GM12878 (cell line): Measurements from ENCODE around the gene PAF1. TPM values are rescaled to one million over a fixed set of nuclear protein-coding genes. Genes with fewer than 3 reads are reported as not detected.

Experiments used
- microRNA-seq: library from miRNA; unstranded; fragments of <30 nt; microRNA quantifications from one replicate; pipeline ENCODE4, GENCODE V29; 2018
- polyA plus RNA-seq, 11 experiments: library from polyadenylated mRNA; depleted of rRNA in 4 of 11; unstranded in 6 of 11; stranded (reverse) in 5 of 11; fragments of >200 nt; fragmentation: Nextera tagmentation in 4 of 11; fragmentation: Illumina TruSeq in 1 of 11; extraction: Ambion mirVana in 4 of 11; extraction: Trizol in 1 of 11; gene quantifications; 1 replicate in 1 of 11; 2 replicates in 10 of 11; pipeline versions ENCODE4 v1.2.1 to v1.2.3, GENCODE V29; 2011 to 2016; ENCODE audit warnings: inconsistent platforms in 2 of 11, missing spikeins in 2 of 11, low read depth in 1 of 11
- small RNA-seq: library from RNA; depleted of rRNA; stranded (forward); fragments of <200 nt; gene quantifications from one replicate; pipeline ENCODE3, GENCODE V24; 2014
- total RNA-seq, 4 experiments: library from RNA; depleted of rRNA in 3 of 4; stranded (reverse); fragments of >200 nt in 3 of 4; fragmentation: Illumina TruSeq in 1 of 4; extraction: Trizol in 1 of 4; gene quantifications; 2 replicates each; pipeline versions ENCODE4 v1.2.1 to v1.2.3, GENCODE V29; 2013 to 2021

Gene PAF1
- total and polyA plus RNA-seq, 10 of the 15 experiments (the other 5 are each of a cell fraction or from before 2014, with no cell fraction given), result 1.7 to 45.8 (median 39.6) TPM

Small RNA genes within 50 kb of the gene (microRNA-seq; reads per million reads assigned to microRNA genes)
- gene MIR4530, result 0.94 reads per million

Small RNA genes within 50 kb of the gene (small RNA-seq; reads per million reads assigned to genes)
- gene AC011445.2 (3.3 reads per million, percentile 79 among the genes with 10 or more reads in this experiment), gene MIR4530 (0.20 reads per million), gene RN7SL566P (not detected)

Other genes with a start within 250 kb of the PAF1 start
Only the 7 nearest of the 20 such genes appear.
- 119 and 121 TPM in 2 replicates for gene GMFG, start 55.1 kb downstream of the PAF1 start, total RNA-seq (2014; rRNA removed)
- 159 and 169 TPM in 2 replicates for gene GMFG, start 55.1 kb downstream of the PAF1 start, total RNA-seq (2014; rRNA removed; fragmentation: Illumina TruSeq; extraction: Trizol)
- 197 and 211 TPM in 2 replicates for gene GMFG, start 55.1 kb downstream of the PAF1 start, total RNA-seq (2021)
- gene GMFG, start 55.1 kb downstream of the PAF1 start, polyA plus RNA-seq (2011; rRNA removed), result 189 and 194 TPM in 2 replicates
- gene GMFG, start 55.1 kb downstream of the PAF1 start, polyA plus RNA-seq (2014; fragmentation: Illumina TruSeq; extraction: Trizol), result 198 and 203 TPM in 2 replicates
- gene GMFG, start 55.1 kb downstream of the PAF1 start, polyA plus RNA-seq (2014; fragmentation: Nextera tagmentation; extraction: Ambion mirVana), result 100 to 1,000 TPM; 591 to 635 TPM
- gene GMFG, start 55.1 kb downstream of the PAF1 start, polyA plus RNA-seq (2014; rRNA removed), result 154 and 160 TPM in 2 replicates
- gene GMFG, start 55.1 kb downstream of the PAF1 start, polyA plus RNA-seq (2016; fragmentation: Nextera tagmentation; extraction: Ambion mirVana), result 100 to 1,000 TPM; 254 to 256 TPM
- 19.1 and 25.0 TPM in 2 replicates for gene SAMD4B, start 48.7 kb downstream of the PAF1 start, total RNA-seq (2014; rRNA removed)
- gene SAMD4B, start 48.7 kb downstream of the PAF1 start, total RNA-seq (2014; rRNA removed; fragmentation: Illumina TruSeq; extraction: Trizol), result 9.6 and 10.9 TPM in 2 replicates
- 36.1 and 38.4 TPM in 2 replicates for gene SAMD4B, start 48.7 kb downstream of the PAF1 start, total RNA-seq (2021)
- 5.3 and 18.7 TPM in 2 replicates for gene SAMD4B, start 48.7 kb downstream of the PAF1 start, polyA plus RNA-seq (2011; rRNA removed)
- 14.1 and 23.0 TPM in 2 replicates for gene SAMD4B, start 48.7 kb downstream of the PAF1 start, polyA plus RNA-seq (2014; fragmentation: Illumina TruSeq; extraction: Trizol)
- 1 to 10 TPM; 2.4 to 3.8 TPM for gene SAMD4B, start 48.7 kb downstream of the PAF1 start, polyA plus RNA-seq (2014; fragmentation: Nextera tagmentation; extraction: Ambion mirVana)
- gene SAMD4B, start 48.7 kb downstream of the PAF1 start, polyA plus RNA-seq (2014; rRNA removed), result 43.3 and 53.3 TPM in 2 replicates
- 10 to 100 TPM; 24.7 to 24.8 TPM for gene SAMD4B, start 48.7 kb downstream of the PAF1 start, polyA plus RNA-seq (2016; fragmentation: Nextera tagmentation; extraction: Ambion mirVana)
- 22.6 and 22.7 TPM in 2 replicates for gene MED29, start 272 bp upstream of the PAF1 start, total RNA-seq (2014; rRNA removed)
- gene MED29, start 272 bp upstream of the PAF1 start, total RNA-seq (2014; rRNA removed; fragmentation: Illumina TruSeq; extraction: Trizol), result 12.8 and 14.5 TPM in 2 replicates
- gene MED29, start 272 bp upstream of the PAF1 start, total RNA-seq (2021), result 26.2 and 28.0 TPM in 2 replicates
- 13.9 and 19.5 TPM in 2 replicates for gene MED29, start 272 bp upstream of the PAF1 start, polyA plus RNA-seq (2011; rRNA removed)
- gene MED29, start 272 bp upstream of the PAF1 start, polyA plus RNA-seq (2014; fragmentation: Illumina TruSeq; extraction: Trizol), result 16.7 and 23.0 TPM in 2 replicates
- gene MED29, start 272 bp upstream of the PAF1 start, polyA plus RNA-seq (2014; fragmentation: Nextera tagmentation; extraction: Ambion mirVana), result 1 to 10 TPM; 3.2 to 5.1 TPM
- gene MED29, start 272 bp upstream of the PAF1 start, polyA plus RNA-seq (2014; rRNA removed), result 24.4 and 26.4 TPM in 2 replicates
- 10 to 100 TPM; 31.9 to 36.6 TPM for gene MED29, start 272 bp upstream of the PAF1 start, polyA plus RNA-seq (2016; fragmentation: Nextera tagmentation; extraction: Ambion mirVana)
- 10.1 and 11.9 TPM in 2 replicates for gene ZFP36, start 15.7 kb upstream of the PAF1 start, total RNA-seq (2014; rRNA removed)
- gene ZFP36, start 15.7 kb upstream of the PAF1 start, total RNA-seq (2014; rRNA removed; fragmentation: Illumina TruSeq; extraction: Trizol), result 10.0 and 10.1 TPM in 2 replicates
- gene ZFP36, start 15.7 kb upstream of the PAF1 start, total RNA-seq (2021), result 50.1 and 55.0 TPM in 2 replicates
- gene ZFP36, start 15.7 kb upstream of the PAF1 start, polyA plus RNA-seq (2011; rRNA removed), result 2.9 and 5.3 TPM in 2 replicates
- 24.3 and 30.2 TPM in 2 replicates for gene ZFP36, start 15.7 kb upstream of the PAF1 start, polyA plus RNA-seq (2014; fragmentation: Illumina TruSeq; extraction: Trizol)
- gene ZFP36, start 15.7 kb upstream of the PAF1 start, polyA plus RNA-seq (2014; fragmentation: Nextera tagmentation; extraction: Ambion mirVana), result 1 to 10 TPM; 5.3 to 7.8 TPM
- 31.3 and 31.6 TPM in 2 replicates for gene ZFP36, start 15.7 kb upstream of the PAF1 start, polyA plus RNA-seq (2014; rRNA removed)
- gene ZFP36, start 15.7 kb upstream of the PAF1 start, polyA plus RNA-seq (2016; fragmentation: Nextera tagmentation; extraction: Ambion mirVana), result 10 to 100 TPM; 39.7 to 43.7 TPM
- gene PLEKHG2, start 21.6 kb upstream of the PAF1 start, total RNA-seq (2014; rRNA removed), result 13.4 and 18.1 TPM in 2 replicates
- gene PLEKHG2, start 21.6 kb upstream of the PAF1 start, total RNA-seq (2014; rRNA removed; fragmentation: Illumina TruSeq; extraction: Trizol), result 12.1 and 13.6 TPM in 2 replicates
- 56.6 and 62.5 TPM in 2 replicates for gene PLEKHG2, start 21.6 kb upstream of the PAF1 start, total RNA-seq (2021)
- 6.3 and 10.4 TPM in 2 replicates for gene PLEKHG2, start 21.6 kb upstream of the PAF1 start, polyA plus RNA-seq (2011; rRNA removed)
- 17.1 and 114 TPM in 2 replicates for gene PLEKHG2, start 21.6 kb upstream of the PAF1 start, polyA plus RNA-seq (2014; fragmentation: Illumina TruSeq; extraction: Trizol)
- 1 to 10 TPM; 3.0 to 7.2 TPM for gene PLEKHG2, start 21.6 kb upstream of the PAF1 start, polyA plus RNA-seq (2014; fragmentation: Nextera tagmentation; extraction: Ambion mirVana)
- 25.2 and 31.8 TPM in 2 replicates for gene PLEKHG2, start 21.6 kb upstream of the PAF1 start, polyA plus RNA-seq (2014; rRNA removed)
- gene PLEKHG2, start 21.6 kb upstream of the PAF1 start, polyA plus RNA-seq (2016; fragmentation: Nextera tagmentation; extraction: Ambion mirVana), result 10 to 100 TPM; 17.3 to 18.1 TPM
- gene RPS16, start 44.8 kb upstream of the PAF1 start, total RNA-seq (2014; rRNA removed), result 1,897 and 2,276 TPM in 2 replicates
- gene RPS16, start 44.8 kb upstream of the PAF1 start, total RNA-seq (2014; rRNA removed; fragmentation: Illumina TruSeq; extraction: Trizol), result 144 and 148 TPM in 2 replicates
- gene RPS16, start 44.8 kb upstream of the PAF1 start, total RNA-seq (2021), result 3,603 and 3,713 TPM in 2 replicates
- 1,202 and 1,881 TPM in 2 replicates for gene RPS16, start 44.8 kb upstream of the PAF1 start, polyA plus RNA-seq (2011; rRNA removed)
- gene RPS16, start 44.8 kb upstream of the PAF1 start, polyA plus RNA-seq (2014; fragmentation: Illumina TruSeq; extraction: Trizol), result 1,250 and 2,410 TPM in 2 replicates
- gene RPS16, start 44.8 kb upstream of the PAF1 start, polyA plus RNA-seq (2014; fragmentation: Nextera tagmentation; extraction: Ambion mirVana), result 1,000 to 10,000 TPM; 3,810 to 4,177 TPM
- 4,404 and 4,810 TPM in 2 replicates for gene RPS16, start 44.8 kb upstream of the PAF1 start, polyA plus RNA-seq (2014; rRNA removed)
- 1,000 to 10,000 TPM; 1,821 to 1,829 TPM for gene RPS16, start 44.8 kb upstream of the PAF1 start, polyA plus RNA-seq (2016; fragmentation: Nextera tagmentation; extraction: Ambion mirVana)
- 87.8 and 93.6 TPM in 2 replicates for gene SUPT5H, start 54.5 kb upstream of the PAF1 start, total RNA-seq (2014; rRNA removed)
- gene SUPT5H, start 54.5 kb upstream of the PAF1 start, total RNA-seq (2014; rRNA removed; fragmentation: Illumina TruSeq; extraction: Trizol), result 48.9 and 51.5 TPM in 2 replicates
- gene SUPT5H, start 54.5 kb upstream of the PAF1 start, total RNA-seq (2021), result 119 and 138 TPM in 2 replicates
- gene SUPT5H, start 54.5 kb upstream of the PAF1 start, polyA plus RNA-seq (2011; rRNA removed), result 43.2 and 64.5 TPM in 2 replicates
- 58.7 and 88.1 TPM in 2 replicates for gene SUPT5H, start 54.5 kb upstream of the PAF1 start, polyA plus RNA-seq (2014; fragmentation: Illumina TruSeq; extraction: Trizol)
- 10 to 100 TPM; 27.2 to 75.0 TPM for gene SUPT5H, start 54.5 kb upstream of the PAF1 start, polyA plus RNA-seq (2014; fragmentation: Nextera tagmentation; extraction: Ambion mirVana)
- gene SUPT5H, start 54.5 kb upstream of the PAF1 start, polyA plus RNA-seq (2014; rRNA removed), result 79.1 and 87.0 TPM in 2 replicates
- 100 to 1,000 TPM; 188 to 194 TPM for gene SUPT5H, start 54.5 kb upstream of the PAF1 start, polyA plus RNA-seq (2016; fragmentation: Nextera tagmentation; extraction: Ambion mirVana)